Muscle layer of duodenum (tissue), 2 donors: ENCODE data around the gene ZNF419.
"Not testable (repeated sequence)": the region's sequence is repeated elsewhere in the genome, so short reads cannot be mapped to it uniquely, and the experiment has no call there.

Experiments used
- H3K27ac ChIP-seq: one replicate; pipeline ENCODE4 v1.7.0; 2013; ENCODE audit warnings: mild to moderate bottlenecking, low read length
- H3K27me3 ChIP-seq: one replicate; pipeline ENCODE4 v1.7.0; 2013; ENCODE audit warnings: low read depth, mild to moderate bottlenecking, control low read depth, low read length
- H3K36me3 ChIP-seq, 2 donors: one replicate each; pipeline ENCODE4 v1.7.0; 2013; ENCODE audit warnings: low read length in 2 of 2, control low read depth in 1 of 2, mild to moderate bottlenecking in 1 of 2; ENCODE audit not compliant: insufficient read depth in 2 of 2, control insufficient read depth in 1 of 2
- H3K4me1 ChIP-seq, 2 donors: one replicate each; pipeline ENCODE4 v1.7.0; 2013; ENCODE audit warnings: low read length in 2 of 2, mild to moderate bottlenecking in 2 of 2, control low read depth in 1 of 2, moderate library complexity in 1 of 2; ENCODE audit not compliant: insufficient read depth in 2 of 2, control insufficient read depth in 1 of 2
- H3K4me3 ChIP-seq, 2 donors: one replicate each; pipeline ENCODE4 v1.7.0; 2013; ENCODE audit warnings: low read length in 2 of 2, low read depth in 1 of 2, mild to moderate bottlenecking in 1 of 2
- H3K9me3 ChIP-seq, 2 donors: one replicate each; pipeline ENCODE4 v1.7.0; 2013; ENCODE audit warnings: low read length in 2 of 2, control low read depth in 1 of 2, mild to moderate bottlenecking in 1 of 2; ENCODE audit not compliant: control insufficient read depth in 1 of 2
- donor health status: healthy.

ZNF419 gene

DNA sequence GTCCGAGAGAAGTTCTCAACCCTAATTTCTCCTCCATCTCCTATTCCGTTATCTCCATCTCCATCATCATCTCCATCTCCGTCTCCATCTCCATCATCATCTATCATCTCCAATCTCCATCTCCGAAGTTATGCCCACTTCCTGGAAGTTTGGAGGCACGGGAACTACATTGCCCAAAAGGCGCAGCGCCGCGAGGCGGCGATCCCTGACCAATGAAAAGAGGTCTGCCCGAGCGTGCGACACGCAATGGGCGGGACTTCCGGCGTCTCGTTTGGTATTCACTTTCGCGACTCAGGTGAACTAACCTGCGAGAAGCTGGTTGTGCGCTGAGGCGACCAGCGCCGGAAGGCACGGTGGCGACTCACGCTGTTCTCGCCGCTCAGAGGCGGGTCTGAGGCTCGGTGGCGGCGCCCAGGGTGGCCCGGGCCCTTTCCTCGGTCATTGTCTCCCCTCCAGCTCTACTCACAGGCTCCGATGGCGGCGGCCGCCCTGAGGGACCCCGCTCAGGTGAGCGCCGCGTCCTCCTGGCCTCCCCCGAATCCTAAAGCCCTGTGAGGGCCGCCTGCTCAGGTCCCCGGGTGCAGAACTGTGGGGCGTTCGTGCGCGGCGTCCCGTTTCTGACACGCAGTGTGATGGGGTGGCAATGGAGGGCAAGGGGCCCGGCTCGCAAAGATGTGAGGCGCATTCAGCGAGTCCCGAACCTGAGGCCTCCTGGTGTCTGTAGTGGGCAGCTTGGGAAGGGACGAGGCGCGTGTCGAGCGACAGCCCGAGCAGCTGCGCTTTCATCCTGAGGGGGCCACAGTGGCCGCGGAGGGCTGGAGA is at the start of gene ZNF419:
Gene ZNF419 (plus strand): TSS at position 274 of the 822 bp plus-strand sequence. CDS start 201 bp downstream, at position 475.
- H3K27ac ChIP-seq, H3K27me3 ChIP-seq, H3K9me3 ChIP-seq, H3K4me1 ChIP-seq: not testable (repeated sequence)
- Histone ChIP-seq H3K36me3 (peaks cover 8 to 25% of the 10 kb centered on the region in 2 donors), H3K4me3 (peak within 1 kb of the TSS; percentile 83 to 96)

DNA sequence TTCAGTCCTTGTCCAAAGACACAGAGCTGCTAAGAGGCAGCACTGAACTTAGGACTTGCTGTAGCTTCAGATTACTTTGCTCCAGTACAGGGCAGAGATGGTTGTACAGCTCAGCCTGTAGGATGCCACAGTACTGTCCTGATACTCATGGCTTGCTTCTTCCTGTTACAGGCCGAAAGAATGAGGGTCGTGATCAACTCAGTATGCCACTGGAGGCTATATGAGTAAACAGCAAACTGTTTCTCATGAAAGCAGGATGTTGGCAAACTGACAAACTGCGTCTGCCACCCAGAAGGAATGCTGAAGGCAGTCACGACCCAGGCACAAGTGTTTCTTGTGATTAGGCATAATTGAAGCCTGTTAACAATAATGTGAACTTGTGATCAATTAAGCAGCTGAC is 49.6 kb upstream of the ZNF419 start:
- Histone ChIP-seq H3K4me1 (peaks cover 0 to 18% of the 10 kb centered on the region in 2 donors), H3K27ac (no peak overlapping the region), H3K36me3 (peaks cover 0 to 35% of the 10 kb centered on the region in 2 donors), H3K9me3 (peaks cover 10 to 31% of the 10 kb centered on the region in 2 donors), H3K27me3 (no peaks in the 10 kb centered on the region), H3K4me3 (peak overlapping the region in 1 of 2 donors; percentile 26)

DNA sequence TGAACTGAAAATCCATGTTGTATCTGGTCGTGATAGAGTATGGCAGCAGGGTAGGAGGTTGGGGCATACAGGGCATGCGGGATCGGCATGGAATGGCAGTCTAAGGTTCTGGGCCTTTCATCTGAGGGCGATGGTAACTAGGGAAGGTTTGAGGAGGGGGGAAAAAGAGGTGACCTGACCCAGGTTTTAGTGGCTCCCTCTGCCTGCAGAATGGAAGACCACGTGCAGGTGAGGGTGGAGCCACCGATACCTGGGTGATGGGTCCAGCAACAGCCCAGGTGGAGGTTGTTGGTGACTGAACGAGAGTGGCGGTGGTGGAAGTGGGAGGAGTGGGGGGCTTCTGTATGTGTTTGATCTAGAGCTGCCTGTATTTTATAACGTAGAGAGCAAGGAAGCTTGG is 48.6 kb upstream of the ZNF419 start:
- H3K36me3 ChIP-seq: peaks cover 7 to 45% of the 10 kb centered on the region in 2 donors
- H3K4me3 ChIP-seq: peak overlapping the region in 1 of 2 donors; percentile 26
- H3K27ac ChIP-seq: no peak overlapping the region
- H3K4me1 ChIP-seq: peaks cover 0 to 18% of the 10 kb centered on the region in 2 donors
- H3K9me3 ChIP-seq: peaks cover 20 to 41% of the 10 kb centered on the region in 2 donors
- no peaks in the 10 kb centered on the region for H3K27me3 ChIP-seq

DNA sequence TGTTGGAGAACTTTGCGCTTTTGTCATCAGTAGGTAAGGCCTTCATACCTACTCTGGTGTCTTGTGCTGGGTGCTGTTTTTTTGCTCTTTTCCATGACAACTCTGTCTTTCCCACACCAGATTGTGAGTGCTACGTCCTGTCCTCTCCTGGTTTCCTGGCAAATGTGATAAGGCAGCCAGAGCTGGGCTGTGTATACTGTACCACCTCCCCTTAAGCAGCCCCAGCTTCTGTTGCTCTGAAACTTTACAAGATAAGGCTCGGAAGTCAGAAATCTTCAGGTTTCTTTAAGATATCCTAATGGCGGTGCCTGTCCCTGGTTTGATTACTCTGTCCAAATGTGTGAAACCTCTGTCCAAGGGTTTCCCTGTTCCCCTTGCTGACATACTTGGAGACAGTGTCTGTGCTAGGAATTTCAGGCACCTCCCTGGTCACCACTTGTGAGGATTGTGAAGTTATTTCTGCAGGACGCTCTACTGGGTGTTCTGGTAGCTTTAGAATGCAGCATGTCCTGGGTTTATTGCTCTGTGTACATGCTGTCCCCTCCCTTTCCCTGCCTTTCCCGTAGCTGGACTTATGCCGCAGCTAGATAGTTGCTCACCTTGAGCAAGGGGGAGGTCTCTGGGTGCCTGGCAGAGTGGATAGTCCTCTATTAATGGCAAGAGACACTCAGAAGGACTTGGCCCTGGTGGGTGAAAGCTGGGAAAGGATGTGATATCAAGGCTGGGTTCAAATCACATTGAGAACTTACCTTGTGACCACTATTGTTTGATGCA is 45.4 kb upstream of the ZNF419 start:
- H3K4me1 ChIP-seq: no peaks in the 10 kb centered on the region
- no peak overlapping the region for H3K27ac ChIP-seq
- H3K9me3 ChIP-seq: peaks cover 34 to 70% of the 10 kb centered on the region in 2 donors
- peak overlapping the region in 1 of 2 donors; percentile 50 for H3K4me3 ChIP-seq
- no peaks in the 10 kb centered on the region for H3K27me3 ChIP-seq
- peaks cover 17 to 73% of the 10 kb centered on the region in 2 donors for H3K36me3 ChIP-seq

DNA sequence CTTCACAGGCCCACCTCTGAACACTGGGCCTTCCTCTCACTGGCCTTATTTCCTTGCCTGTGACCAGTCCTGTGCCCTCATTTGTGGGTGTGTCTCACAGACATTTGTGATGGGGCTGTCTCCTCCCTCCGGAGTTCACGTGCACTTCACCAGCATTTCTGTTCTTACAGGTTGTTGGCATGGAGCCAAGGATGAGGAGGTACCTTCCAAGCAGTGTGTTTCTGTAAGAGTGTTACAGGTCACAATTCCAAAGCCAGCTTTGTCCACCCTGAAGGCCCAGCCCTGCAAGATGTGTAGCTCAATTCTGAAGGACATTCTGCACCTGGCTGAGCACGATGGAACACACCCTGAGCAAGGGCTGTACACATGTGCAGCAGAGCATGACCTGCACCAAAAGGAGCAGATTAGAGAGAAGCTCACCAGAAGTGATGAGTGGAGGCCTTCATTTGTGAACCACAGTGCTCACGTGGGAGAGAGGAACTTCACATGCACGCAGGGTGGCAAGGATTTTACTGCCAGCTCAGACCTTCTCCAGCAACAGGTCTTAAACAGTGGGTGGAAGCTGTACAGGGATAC is 44.3 kb upstream of the ZNF419 start:
- no peaks in the 10 kb centered on the region for H3K27me3 ChIP-seq
- no peaks in the 10 kb centered on the region for H3K4me1 ChIP-seq
- peak overlapping the region in 1 of 2 donors; percentile 50 for H3K4me3 ChIP-seq
- H3K27ac ChIP-seq: no peak overlapping the region
- peaks cover 17 to 67% of the 10 kb centered on the region in 2 donors for H3K36me3 ChIP-seq
- peaks cover 34 to 70% of the 10 kb centered on the region in 2 donors for H3K9me3 ChIP-seq

DNA sequence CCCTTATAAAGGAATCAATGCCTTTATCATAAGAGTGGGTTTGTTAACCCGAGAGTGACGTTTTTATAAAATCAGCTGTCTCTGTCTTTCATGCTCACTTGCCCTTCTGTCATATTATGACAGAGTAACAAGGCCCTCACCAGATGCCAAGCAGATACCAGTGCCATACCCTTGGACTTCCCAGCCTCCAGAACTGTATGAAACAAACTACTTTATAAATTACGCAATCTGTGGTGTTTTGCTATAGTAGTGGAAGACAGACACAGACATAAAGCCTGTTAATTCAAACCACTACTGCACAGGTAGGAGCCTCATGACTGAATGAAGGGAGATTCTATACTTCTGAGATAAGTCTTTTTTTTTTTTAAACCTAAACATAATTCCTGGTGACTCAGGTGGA is 35.2 kb upstream of the ZNF419 start:
- peak overlapping the region in 1 of 2 donors; percentile 37 for H3K4me3 ChIP-seq

DNA sequence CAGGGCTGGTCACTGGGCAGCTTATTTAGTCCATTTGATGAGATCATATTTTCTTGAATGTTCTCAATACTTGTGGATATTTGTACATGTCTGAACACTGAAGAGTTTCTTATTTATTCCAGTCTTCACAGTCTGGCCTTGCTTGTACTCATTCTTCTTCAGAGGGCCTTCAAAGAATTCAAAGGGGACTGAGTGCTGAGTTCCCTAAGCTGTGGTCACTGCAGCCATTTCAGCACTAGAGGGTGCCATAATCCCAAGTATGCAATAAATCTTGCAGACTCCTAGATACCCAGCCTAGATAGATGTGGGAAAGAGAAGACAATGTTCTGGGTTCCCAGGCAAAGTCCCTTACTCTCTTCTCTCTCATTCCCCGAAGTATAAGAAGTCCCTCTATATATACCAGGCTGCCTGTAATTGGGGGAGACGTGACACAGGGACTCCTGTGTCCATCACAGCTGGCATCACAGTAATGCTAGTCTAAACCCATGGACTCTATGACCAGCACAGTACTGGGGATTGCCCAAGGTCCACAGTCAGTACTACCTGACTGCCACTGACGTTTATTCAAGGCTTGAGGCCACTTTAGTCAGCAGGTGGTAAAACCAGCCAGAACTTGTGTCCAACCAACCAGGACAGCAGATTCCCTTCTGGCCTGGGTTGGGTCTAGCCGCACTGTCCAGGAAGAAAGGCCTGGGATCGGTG is 21.7 kb upstream of the ZNF419 start:
- no peak overlapping the region for H3K27ac ChIP-seq
- peaks cover 4 to 39% of the 10 kb centered on the region in 2 donors for H3K36me3 ChIP-seq
- H3K27me3 ChIP-seq: no peaks in the 10 kb centered on the region
- peaks cover 44 to 75% of the 10 kb centered on the region in 2 donors for H3K9me3 ChIP-seq
- peak overlapping the region in 1 of 2 donors; percentile 64 for H3K4me3 ChIP-seq
- H3K4me1 ChIP-seq: no peaks in the 10 kb centered on the region

More for the DNA sequence above, 35.2 kb upstream of the ZNF419 start:
- Histone ChIP-seq H3K9me3 (peaks cover 26 to 43% of the 10 kb centered on the region in 2 donors), H3K27me3 (no peaks in the 10 kb centered on the region), H3K4me1 (no peaks in the 10 kb centered on the region), H3K27ac (no peak overlapping the region), H3K36me3 (peaks cover 0 to 42% of the 10 kb centered on the region in 2 donors)

DNA sequence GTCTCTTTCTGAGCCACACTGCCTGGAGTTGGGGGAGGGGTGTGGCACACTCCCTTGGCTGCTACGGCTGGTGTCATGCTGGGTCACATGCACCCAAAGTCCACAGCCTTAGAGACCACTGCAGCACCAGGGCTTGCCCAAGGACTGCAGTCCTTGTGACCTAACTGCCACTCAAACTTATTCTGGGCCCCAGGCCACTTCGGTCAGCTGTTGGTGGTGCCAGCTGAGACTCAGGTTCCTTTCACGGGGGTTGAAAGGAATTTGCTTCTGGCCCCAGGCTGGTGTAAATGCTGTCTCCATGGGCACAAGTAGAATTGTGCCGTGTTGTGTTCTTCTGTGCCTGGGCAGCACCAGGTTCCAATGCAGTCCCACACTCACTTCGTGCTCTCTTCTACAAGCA is 21.1 kb upstream of the ZNF419 start:
- no peak overlapping the region for H3K27ac ChIP-seq
- H3K4me3 ChIP-seq: peak overlapping the region; percentile 5 to 64
- H3K4me1 ChIP-seq: no peaks in the 10 kb centered on the region
- peaks cover 4 to 45% of the 10 kb centered on the region in 2 donors for H3K36me3 ChIP-seq
- H3K27me3 ChIP-seq: no peaks in the 10 kb centered on the region
- peaks cover 50 to 76% of the 10 kb centered on the region in 2 donors for H3K9me3 ChIP-seq

DNA sequence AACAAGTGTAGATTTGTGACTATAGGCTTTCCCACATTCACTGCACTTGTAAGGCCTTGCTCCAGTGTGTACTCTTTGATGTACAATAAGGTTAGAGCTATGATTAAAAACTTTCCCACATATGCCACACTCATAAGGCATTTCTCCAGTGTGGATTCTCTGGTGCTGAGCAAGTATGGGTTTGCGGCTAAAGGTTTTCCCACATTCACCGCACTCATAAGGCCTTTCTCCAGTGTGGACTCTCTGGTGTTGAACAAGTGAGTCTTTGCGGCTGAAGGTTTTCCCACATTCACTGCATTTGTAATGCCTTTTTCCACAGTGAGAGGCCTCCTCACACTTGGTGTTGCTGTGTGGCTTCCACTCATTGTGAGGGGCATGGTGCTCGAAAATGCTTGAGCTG is 13.9 kb upstream of the ZNF419 start:
- H3K36me3 ChIP-seq: peaks cover 26 to 77% of the 10 kb centered on the region in 2 donors
- H3K4me3 ChIP-seq: peak overlapping the region; percentile 30 to 96
- peaks cover 0 to 11% of the 10 kb centered on the region in 2 donors for H3K4me1 ChIP-seq
- H3K27ac ChIP-seq: no peak overlapping the region
- H3K9me3 ChIP-seq: peaks cover 73 to 83% of the 10 kb centered on the region in 2 donors
- no peaks in the 10 kb centered on the region for H3K27me3 ChIP-seq

DNA sequence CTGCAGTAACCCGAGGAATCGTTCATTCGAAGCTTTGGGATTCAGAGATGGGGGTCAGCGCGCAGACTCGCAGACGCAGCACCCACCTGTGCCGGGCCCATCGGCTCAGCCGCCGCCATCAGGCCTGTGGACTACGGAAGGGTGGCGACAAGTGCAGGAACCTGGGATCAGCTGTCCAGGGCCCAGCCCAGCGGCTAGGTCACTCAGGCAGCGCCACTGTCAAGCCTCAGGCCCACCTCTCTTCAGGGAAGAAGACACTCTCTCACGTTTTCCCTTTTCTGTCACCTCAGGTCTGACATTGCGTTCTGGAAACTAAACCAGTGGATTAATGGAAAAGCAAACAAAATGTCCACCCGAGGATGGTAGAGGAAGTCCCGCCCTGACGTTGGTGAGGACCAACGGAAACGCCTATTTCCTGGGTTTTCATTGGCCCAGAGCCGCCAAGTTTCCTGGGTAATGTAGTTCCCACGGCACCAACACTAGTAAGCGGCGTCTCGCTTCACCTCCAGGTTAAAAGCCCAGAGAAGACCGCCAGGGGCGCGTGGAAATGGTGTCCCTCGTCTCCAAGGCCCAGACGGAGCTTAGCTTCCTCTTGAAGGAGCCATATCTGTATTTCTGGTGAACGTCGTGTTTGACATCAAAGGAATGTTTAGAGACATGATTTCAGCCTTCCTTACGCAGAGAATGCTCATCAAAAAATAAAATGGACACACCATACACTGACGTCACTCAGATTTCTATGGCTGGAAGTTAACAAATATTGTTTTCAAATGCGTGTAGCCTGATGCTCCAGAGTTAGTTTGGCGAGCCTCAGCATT is 10.2 kb upstream of the ZNF419 start, which contains the start of gene ZNF772:
Gene ZNF772 (minus strand): TSS at position 376 of the 818 bp plus-strand sequence. CDS start 257 bp downstream, at position 119.
- peaks cover 49 to 56% of the 10 kb centered on the region in 2 donors for H3K9me3 ChIP-seq
- H3K4me3 ChIP-seq: peak within 1 kb of the TSS; percentile 89 to 96
- H3K36me3 ChIP-seq: peaks cover 26 to 43% of the 10 kb centered on the region in 2 donors

More for the DNA sequence above, 10.2 kb upstream of the ZNF419 start, which contains the start of gene ZNF772:
- Histone ChIP-seq H3K27ac (peak within 1 kb of the TSS; percentile 37), H3K4me1 (peaks cover 0 to 11% of the 10 kb centered on the region in 2 donors), H3K27me3 (no peaks in the 10 kb centered on the region)
